GM19452 (cell line): ENCODE data around the gene LUC7L.
"Not testable (repeated sequence)": the region's sequence is repeated elsewhere in the genome, so short reads cannot be mapped to it uniquely, and the experiment has no call there.

Experiments
- ATAC-seq: cut with Tn5 transposase; IDR thresholded peaks from one replicate; pipeline ENCODE4 v1.9.1; 2021; ENCODE audit not compliant: unreplicated experiment

Gene LUC7L

DNA sequence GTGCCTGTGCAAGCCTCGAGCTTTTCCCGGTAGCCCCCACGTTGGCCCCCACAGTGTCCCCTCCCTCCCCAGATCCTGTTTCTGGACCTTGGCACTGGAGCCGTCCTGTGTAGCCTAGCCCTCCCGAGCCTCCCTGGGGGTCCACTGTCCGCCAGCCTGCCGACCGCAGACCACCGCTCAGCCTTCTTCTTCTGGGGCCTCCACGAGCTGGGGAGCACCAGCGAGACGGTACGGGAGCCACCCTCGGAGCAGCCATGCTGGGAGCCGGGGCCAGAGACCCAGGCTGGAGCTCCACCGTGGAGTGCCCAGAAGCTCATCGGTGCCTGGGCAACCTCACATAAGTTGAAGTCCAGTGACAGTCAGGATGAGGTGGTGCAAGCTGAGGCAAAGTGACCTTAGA, 34.7 kb upstream of the LUC7L start:
- no peak for ATAC-seq

DNA sequence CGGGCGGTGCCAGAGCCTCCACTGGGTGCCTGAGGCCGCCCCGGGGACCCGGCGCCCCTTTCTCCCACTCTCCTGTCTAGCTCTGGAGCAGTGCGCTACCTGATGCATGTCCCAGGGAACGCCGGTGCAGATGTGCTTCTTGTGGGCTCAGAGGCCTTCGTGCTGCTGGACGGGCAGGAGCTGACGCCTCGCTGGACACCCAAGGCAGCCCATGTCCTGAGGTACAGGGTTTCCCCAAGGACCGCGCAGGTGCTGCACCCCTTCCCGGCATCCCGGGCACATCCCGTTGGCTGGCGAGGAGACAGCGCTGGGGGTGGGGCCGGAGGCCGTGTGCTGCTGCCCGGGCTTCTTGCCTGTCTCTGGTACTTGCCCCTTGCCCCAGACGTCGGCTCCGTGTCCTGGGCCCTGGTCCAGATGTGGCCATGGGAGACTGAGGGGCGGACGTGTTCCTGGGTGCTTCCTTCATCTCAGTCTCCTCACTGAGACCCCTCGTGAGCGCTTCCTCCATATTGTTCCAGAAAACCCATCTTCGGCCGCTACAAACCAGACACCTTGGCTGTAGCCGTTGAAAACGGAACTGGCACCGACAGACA, 34.0 kb upstream of the LUC7L start:
- no peak for ATAC-seq

DNA sequence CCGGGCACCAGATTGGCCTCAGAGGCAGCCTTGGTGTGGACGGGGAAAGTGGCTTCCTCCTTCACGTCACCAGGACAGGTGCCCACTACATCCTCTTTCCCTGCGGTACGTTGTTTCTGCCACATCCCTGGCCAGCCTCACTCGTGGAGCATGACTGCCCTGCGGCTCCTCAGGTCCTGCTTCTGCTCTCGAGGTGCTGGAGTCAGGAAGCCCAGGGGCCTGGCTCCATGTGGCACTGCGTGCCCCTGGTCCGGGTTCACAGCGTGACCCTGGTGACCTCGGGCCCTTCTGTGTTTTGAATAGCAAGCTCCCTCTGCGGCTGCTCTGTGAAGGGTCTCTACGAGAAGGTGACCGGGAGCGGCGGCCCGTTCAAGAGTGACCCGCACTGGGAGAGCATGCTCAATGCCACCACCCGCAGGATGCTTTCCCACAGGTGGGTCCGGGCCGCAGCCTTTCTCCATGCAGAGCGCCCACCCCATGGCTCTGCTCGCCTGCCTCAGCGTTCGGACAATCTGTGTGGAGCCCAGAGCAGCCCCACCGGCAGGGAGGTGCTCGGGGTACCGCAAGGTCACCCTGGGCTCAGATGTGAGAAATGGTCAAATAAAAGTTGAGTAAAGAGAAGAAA, 33.0 kb upstream of the LUC7L start:
- ATAC-seq, result no peak

DNA sequence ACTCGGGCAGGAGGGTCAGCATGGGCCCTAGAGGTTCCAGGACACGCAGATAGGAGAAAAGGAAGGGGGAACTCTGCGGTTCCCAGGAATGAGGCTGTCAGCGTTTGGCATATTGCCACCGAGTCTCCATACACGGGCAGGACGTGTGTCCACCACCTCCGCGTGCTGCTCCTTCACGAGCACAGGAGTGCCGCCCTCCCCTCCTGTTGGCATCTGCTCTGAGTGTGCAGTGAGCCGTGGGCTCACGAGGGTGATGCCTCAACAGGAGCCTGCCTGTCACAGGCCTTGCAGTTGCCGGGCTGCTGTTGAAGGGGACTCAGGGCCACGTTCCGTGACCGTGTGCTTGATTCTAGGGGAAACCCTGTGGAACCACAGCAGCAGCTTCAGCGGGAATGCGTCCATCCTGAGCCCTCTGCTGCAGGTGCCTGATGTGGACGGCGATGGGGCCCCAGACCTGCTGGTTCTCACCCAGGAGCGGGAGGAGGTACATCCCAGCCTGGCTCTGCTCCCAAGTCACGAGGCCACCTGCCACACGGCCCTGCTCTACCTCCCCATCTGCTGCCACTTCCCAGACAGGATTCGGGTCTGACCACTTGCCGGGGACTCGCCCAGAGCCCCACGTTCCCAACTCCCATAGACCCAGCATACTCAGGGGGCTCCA, 31.9 kb upstream of the LUC7L start:
- no peak for ATAC-seq

DNA sequence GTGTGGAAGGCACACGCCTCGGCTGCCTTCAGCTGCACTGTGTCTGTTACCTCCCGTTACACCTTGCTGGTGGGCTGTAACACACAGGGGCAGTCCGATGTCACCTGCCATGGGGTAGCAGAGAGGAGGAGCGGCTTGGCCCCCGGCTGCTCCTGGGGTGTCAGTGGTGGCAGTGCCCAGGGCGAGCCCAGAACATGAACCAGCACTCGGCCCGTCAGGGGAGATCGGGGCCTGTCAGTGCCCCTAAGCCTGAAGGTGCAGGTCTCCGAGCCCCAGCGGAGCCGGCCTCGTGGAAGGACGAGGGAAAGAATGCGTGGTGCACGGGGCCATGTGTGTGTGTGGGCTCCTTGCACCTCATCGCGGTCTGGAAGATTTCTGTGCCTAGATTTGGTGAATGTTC, 31.1 kb upstream of the LUC7L start:
- no peak for ATAC-seq

DNA sequence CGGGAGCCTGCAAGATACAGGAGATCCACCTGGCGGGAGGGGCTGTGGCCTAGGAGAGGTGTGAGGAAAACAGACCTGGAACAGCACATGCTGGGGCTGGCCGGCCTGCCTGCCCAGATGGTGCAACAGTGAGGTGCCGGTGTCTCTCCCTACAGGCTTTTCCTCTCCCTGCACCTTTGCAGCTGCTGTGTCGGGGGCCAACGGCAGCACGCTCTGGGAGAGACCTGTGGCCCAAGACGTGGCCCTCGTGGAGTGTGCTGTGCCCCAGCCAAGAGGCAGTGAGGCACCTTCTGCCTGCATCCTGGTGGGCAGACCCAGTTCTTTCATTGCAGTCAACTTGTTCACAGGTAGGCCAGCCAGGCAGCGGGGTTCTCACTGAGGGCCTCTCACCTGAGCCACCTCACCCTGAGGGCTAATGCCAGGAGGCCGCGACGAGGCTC, 30.6 kb upstream of the LUC7L start:
- ATAC-seq, result no peak

DNA sequence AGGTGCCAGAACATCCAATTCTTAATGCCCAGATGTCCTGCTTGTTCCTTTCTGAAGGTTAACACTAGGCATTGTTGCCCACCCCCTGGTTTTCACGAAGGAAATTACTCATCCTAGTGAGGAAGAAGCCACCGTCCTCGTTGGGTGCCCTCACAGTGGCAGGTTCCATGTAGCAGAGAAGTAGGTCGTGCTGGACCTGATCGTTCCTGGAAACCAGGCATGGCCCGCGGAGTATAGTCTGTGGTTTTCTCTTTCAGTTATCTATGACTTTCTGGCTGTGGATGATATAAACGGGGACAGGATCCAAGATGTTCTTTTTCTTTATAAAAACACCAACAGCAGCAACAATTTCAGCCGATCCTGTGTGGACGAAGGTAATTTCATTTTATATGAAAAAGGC, 30.0 kb upstream of the LUC7L start:
- no peak for ATAC-seq

DNA sequence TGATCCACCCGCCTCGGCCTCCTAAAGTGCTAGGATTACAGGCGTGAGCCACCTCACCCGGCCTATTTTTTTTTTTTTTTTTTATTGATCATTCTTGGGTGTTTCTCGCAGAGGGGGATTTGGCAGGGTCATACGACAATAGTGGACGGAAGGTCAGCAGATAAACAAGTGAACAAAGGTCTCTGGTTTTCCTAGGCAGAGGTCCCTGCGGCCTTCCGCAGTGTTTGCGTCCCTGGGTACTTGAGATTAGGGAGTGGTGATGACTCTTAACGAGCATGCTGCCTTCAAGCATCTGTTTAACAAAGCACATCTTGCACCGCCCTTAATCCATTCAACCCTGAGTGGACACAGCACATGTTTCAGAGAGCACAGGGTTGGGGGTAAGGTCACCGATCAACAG, 28.8 kb upstream of the LUC7L start:
- not testable (repeated sequence) for ATAC-seq

DNA sequence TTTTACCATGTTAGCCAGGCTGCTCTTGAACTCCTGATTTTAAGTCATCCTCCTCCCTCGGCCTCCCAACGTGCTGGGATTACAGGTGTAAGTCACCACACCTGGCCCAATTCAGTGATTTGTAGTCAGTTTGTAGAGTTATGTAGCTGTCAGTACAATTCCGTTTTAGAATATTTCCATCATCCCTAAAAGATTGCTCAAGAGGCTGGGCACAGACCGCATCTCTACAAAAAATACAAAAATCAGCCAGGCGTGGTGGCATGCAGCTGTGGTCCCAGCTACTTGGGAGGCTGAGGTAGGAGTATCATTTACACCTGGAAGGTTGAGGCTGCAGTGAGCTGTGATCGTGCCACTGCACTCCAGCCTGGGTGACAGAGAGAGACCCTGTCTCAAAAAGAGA, 25.9 kb upstream of the LUC7L start:
- no peak for ATAC-seq

DNA sequence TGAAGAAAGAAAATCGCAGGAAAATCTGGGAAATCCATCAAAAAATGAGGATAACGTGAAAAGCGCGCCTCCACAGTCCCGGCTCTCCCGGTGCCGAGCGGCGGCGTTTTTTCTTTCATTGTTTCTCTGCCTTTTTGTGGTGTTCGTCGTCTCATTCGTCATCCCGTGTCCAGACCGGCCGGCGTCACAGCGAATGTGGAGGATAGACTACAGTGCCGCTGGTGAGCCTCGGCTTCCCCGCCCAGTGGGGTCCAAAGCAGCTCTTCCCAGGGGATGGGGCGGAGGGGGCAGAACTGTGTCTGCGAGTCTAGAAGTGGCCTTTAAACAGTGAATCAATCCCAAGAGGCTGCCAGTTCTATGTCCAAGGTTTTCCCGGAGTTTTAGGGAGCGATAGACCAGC, 25.2 kb upstream of the LUC7L start:
- no peak for ATAC-seq

DNA sequence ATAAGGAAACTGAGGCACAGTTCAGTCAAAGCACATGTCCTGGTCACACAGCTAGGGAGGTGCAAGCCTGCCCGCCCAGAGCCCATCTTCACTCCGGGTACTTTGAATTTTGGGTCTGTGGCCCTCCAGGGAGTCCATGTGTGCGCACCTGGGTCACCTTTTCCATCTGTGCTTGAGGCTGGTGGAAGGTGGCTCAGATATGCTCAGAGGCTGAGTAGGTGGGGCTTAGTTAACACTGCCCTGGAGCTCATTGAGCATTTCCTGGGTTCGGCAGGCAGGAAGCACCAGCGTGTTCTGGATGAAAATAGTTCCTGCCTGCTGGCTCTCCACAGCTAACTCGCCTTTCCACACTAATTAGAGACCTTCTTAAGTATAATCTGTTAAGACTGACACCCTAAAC, 24.6 kb upstream of the LUC7L start:
- no peak for ATAC-seq

DNA sequence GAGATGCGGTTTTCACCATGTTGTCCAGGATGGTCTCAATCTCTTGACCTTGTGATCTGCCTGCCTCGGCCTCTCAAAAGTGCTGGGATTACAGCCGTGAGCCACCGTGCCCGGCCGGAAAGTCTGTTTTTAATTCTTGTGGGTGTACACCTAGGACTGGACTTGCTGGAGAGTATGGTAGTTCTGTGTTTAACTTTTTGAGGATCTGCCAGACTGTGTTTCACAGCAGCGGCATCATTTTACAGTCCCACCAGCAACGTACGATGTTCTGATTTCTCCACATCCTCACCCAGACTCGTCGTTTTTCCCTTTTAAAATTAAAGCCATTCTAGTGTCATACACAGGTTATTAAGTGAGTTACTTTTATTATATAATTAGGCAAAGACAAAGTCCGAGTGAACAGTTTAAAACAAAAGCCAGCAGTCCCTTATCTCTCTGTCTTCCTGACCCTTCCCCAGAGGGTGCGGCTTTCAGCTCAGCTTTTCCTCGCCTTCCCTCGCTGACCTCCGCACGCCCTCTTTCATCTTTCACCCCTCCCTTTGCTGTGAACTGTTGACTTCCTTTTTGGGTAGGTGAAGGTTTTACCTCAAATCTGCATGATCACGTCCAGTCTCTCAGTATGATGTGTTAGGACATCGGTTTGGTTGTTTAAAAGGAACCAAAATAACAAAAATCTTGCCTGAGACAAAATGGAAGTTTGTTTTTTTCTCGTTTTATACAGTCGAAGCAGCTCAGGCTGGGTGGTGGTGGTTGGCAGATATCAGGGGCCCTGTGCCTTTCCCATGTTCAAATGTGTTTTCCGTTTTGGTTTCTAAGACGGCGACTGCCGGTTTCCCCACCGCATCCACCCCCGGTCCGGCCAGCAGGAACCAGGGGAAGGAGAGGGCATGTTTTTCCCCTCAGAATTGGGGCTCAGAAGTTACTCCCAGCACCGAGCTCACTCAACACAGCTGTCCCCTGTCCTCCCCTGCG, 23.4 kb upstream of the LUC7L start:
- ATAC-seq, result no peak

DNA sequence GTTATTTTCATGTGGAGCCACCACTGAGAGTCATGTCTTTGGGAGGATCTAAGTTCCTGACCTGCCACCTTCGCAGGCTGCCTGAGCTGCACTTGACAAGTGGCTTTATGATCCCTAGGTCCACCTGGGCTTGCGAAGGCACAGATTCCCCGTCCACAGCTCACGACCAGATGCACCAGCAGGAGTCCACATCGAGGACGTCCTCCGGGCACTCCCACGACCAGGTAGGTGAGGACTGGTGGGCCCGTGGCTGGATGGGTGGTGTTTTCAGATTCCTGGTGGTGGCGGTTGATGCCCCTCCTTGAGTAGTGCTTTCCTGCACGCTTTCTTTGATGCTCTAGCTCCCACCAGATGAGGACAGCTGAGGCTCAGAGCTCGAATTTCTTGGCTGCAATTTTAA, 20.2 kb upstream of the LUC7L start:
- ATAC-seq, result no peak

DNA sequence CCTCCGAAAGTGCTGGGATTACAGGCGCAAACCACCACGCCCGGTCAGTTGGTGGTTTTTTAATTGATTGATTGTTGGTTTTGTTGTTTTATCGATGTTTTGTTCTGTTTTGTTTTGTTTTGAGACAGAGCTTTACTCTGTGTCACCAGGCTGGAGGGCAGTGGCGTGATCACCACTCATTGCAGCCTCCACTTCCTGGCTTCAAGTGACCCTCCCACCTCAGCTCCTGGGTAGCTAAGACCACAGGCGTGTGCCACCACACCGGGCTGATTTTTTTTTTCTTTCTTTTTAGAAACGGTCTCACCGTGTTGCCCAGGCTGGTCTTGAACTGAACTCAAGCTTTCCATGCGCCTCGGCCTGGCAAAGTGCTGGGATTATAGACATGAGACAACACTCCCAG, 17.8 kb upstream of the LUC7L start:
- ATAC-seq, result no peak

DNA sequence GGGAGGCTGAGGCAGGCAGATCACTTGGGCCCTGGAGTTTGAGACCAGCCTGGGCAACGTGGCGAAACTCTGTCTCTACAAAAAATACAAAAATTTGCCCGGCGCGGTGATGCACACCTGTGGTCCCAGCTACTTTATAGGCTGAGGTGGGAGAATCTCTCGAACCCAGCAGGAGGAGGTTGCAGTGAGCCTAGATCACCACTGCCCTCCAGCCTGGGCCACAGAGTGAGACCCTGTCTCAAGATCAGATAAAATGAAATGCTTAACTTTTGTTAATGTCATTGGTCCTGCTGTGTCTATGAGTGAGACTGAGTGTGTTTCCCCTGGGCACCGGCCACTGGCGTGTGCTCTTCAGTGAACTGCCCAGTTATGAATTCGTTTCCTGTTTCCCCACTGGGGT, 15.9 kb upstream of the LUC7L start:
- no peak for ATAC-seq

DNA sequence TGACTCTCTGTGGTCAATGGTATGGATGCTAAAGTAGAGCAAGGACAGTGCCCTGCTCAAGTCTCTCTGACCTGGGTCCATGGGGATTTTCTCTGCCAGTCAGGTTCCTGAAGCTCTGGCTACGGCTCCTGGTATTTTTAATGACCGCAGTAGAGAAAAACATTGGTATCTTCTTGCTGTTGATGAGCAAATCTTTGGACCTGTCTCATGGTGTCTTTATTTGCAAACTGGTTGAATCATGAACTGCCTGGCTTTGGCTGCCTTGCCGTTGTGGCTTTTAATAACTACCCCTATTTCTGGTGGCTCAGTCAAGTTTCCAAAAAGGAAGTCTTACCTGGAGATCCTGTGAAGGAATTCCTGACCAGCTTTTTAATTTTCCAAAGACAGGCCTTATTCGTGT, 14.1 kb upstream of the LUC7L start:
- no peak for ATAC-seq

DNA sequence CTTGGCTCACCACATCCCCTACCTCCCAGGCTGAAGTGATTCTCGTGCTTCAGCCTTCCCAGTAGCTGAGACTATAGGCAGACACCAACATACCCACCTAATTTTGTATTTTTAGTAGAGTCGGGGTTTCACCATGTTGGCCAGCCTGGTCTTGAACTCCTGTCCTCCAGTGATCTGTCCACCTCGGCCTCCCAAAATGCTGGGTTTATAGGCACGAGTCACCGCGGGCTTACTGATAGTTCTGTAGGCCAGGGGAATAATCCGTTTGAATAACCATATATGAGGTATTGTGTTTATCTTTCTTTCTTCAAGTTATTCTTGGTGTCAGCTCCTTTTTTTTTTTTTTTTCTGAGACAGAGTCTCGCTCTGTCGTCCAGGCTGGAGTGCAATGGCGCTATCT, 13.0 kb upstream of the LUC7L start:
- no peak for ATAC-seq

DNA sequence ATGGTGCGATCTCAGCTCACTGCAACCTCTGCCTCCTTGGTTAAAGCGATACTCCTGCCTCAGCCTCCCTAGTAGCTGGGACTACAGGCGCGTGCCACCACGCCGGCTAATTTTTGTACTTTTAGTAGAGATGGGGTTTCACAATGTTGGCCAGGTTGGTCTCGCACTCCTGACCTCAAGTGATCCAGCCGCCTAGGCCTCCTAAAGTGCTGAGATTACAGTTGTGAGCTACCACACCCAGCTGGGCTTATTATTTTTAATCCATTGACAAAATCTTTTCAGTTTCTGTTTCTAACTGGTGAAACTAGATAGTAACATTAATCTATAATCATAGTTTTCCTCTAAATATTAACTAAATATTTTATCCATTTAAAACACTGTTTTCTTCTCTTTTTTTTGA, 11.3 kb upstream of the LUC7L start:
- ATAC-seq, result no peak

DNA sequence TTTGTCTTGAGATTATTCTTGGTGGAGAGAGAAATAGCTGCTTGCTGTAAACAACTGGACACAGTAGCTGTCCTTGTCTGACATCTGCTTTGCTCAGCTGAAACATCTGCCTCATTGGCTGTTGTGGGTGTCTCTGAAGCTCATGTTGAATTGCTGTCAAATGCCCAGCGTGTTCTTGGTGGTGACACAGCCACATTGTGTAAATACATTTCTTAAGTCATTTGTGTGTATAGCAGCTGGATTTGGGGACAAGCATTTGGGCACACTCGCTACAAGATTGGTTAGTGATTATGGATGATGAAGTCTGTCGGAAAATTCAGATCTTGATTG, 10.7 kb upstream of the LUC7L start:
- ATAC-seq, result no peak

DNA sequence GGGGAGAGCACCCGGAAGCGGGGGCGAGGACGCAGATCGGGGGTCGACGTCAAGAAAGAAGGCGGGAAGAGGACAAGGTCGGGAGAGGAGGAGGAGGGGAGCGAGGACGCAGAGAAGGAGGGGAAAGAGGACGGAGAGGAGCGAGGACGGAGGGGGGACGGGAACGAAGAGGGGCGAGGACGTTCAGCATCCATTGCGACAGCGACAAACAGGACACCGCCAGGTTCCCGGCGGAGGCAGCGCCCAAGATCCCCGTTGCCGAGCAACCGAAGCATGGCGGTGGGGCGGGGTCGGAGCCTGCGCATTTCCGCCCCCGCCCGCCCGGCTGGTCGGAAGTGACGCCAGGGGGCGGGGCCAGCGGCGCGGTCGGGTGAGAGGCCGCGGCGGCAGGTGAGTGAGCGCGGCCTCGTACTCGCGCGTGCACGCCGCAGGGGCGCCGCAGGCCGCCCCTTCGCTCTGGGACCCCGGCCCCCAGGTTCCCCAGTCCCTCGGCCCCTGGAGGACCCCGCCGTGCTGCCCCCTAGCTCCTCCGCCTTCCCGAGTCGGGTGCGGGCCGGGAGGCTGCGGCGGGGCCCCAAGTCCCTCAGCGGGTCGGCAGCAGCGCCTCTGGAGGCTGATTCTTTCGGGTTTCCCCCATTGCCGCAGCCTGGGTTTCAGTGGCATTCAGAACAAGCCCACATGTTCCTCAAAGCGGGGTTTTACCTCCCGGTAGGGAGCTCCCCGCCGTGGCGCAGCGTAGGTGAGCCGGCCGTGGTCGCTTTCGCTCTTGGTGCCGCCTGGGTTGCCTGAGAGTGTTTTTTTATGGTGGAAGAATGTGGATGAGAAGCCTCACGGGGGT, 5.4 kb upstream of the LUC7L start, which contains the start of gene FAM234A:
FAM234A (plus strand) TSS at position 354 of the 838 bp plus-strand sequence. CDS start 19,593 bp downstream, outside the sequence.
- ATAC-seq, result peak; percentile 81

DNA sequence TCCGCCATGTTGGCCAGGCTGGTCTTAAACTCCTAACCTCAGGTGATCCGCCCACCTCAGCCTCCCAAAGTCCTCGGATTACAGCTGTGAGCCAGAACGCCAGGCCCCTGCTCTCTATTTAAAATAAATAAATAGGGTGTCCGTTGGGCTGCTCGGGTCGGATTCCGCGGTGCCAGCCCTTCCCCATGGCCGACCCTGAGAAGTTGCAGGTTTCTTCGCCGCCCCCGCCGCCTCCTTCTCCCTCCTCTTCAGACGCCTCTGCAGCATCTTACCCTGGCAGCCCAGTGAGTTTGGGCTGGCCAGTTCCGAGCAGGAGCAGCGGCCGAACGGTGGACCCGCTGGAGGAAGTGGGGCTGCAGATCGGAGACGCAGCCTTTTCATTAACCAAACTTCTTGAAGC, 1.7 kb upstream of the LUC7L start:
- no peak for ATAC-seq
